HG02885 (cell line): ENCODE results near the gene TUBA8.
"Not testable (repeated sequence)": the region's sequence is repeated elsewhere in the genome, so short reads cannot be mapped to it uniquely, and the experiment has no call there.

Experiments
- ATAC-seq: cut with Tn5 transposase; IDR thresholded peaks from one replicate; pipeline ENCODE4 v1.9.1; 2021; ENCODE audit warnings: mild to moderate bottlenecking; ENCODE audit not compliant: unreplicated experiment, poor library complexity

Gene TUBA8

GRCh38 chr22:18110194-18110953, at the start of gene TUBA8:
Gene TUBA8, plus strand, starts transcription at chr22:18110809. Its CDS starts 57 bp downstream, at chr22:18110866.
- ATAC-seq, result peak; percentile 55

- ATAC-seq, result no peak
These were observed 48.2 kb upstream of the TUBA8 start for GRCh38 chr22:18062421-18062820.

GRCh38 chr22:18063306-18063705, 47.3 kb upstream of the TUBA8 start:
- ATAC-seq, result no peak

GRCh38 chr22:18063715-18064114, 46.9 kb upstream of the TUBA8 start:
- ATAC-seq, result not testable (repeated sequence)

- no peak for ATAC-seq
These were observed 46.0 kb upstream of the TUBA8 start for GRCh38 chr22:18064636-18065035.

- no peak for ATAC-seq
These were observed 45.4 kb upstream of the TUBA8 start for GRCh38 chr22:18065256-18065655.

- no peak for ATAC-seq
These were observed 44.3 kb upstream of the TUBA8 start for GRCh38 chr22:18066181-18066859.

GRCh38 chr22:18067121-18067520, 43.5 kb upstream of the TUBA8 start:
- ATAC-seq, result no peak

- ATAC-seq, result no peak
These were observed 42.9 kb upstream of the TUBA8 start for GRCh38 chr22:18067548-18068341.

GRCh38 chr22:18068381-18068988, 42.1 kb upstream of the TUBA8 start:
- no peak for ATAC-seq

- no peak for ATAC-seq
These were observed 41.6 kb upstream of the TUBA8 start for GRCh38 chr22:18069041-18069440.

- no peak for ATAC-seq
These were observed 40.6 kb upstream of the TUBA8 start for GRCh38 chr22:18070041-18070440.

GRCh38 chr22:18070556-18071306, 39.9 kb upstream of the TUBA8 start:
- ATAC-seq, result no peak

GRCh38 chr22:18071307-18071967, 39.2 kb upstream of the TUBA8 start:
- ATAC-seq, result not testable (repeated sequence)

- no peak for ATAC-seq
These were observed 38.7 kb upstream of the TUBA8 start for GRCh38 chr22:18071968-18072310.

- no peak for ATAC-seq
These were observed 37.1 kb upstream of the TUBA8 start for GRCh38 chr22:18073467-18073866.

- ATAC-seq, result not testable (repeated sequence)
These were observed 36.7 kb upstream of the TUBA8 start for GRCh38 chr22:18073927-18074326.

- ATAC-seq, result no peak
These were observed 35.4 kb upstream of the TUBA8 start for GRCh38 chr22:18075101-18075719.
